ENCODE measurements around the gene PUM2.

Gene PUM2, protein sequence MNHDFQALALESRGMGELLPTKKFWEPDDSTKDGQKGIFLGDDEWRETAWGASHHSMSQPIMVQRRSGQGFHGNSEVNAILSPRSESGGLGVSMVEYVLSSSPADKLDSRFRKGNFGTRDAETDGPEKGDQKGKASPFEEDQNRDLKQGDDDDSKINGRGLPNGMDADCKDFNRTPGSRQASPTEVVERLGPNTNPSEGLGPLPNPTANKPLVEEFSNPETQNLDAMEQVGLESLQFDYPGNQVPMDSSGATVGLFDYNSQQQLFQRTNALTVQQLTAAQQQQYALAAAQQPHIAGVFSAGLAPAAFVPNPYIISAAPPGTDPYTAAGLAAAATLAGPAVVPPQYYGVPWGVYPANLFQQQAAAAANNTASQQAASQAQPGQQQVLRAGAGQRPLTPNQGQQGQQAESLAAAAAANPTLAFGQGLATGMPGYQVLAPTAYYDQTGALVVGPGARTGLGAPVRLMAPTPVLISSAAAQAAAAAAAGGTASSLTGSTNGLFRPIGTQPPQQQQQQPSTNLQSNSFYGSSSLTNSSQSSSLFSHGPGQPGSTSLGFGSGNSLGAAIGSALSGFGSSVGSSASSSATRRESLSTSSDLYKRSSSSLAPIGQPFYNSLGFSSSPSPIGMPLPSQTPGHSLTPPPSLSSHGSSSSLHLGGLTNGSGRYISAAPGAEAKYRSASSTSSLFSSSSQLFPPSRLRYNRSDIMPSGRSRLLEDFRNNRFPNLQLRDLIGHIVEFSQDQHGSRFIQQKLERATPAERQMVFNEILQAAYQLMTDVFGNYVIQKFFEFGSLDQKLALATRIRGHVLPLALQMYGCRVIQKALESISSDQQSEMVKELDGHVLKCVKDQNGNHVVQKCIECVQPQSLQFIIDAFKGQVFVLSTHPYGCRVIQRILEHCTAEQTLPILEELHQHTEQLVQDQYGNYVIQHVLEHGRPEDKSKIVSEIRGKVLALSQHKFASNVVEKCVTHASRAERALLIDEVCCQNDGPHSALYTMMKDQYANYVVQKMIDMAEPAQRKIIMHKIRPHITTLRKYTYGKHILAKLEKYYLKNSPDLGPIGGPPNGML

DNA sequence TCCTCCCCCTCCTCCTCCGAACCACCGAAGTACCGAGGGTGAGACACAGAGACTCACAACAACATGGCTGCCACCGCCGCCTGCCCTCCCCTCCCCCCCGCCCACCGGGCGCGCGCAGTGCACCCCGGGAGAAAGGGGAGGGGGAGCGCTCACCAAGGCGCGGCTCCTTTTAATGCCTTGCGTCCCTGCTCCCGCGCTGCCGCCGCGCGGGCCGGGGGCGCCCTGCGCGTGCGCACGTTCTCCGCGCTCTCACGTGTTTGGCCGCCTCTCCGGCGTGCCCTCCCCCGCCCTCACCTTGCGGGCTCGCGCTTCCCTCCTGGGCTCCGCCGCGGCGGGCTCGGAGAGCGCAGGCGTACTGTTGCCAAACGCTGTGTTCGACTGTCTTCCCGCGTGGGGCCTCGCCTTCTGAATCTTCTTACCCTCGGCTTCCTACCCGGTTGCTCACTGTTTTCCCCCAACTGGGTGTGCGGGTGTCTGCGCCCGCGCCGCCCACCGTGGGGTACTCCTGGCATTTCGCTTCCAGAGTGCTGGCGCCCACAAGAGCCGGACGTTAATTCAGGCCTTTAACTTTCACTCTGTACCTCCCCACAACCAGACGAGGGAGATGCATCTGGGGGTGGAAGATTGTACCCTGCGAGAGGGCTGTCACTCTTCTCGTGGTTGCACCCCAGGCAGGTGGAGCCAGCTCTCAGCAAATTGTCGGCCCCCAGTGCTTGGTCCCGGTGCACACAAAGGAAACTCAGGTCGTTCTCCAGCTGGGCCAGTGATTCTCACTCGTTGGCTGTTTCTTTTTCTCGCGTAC lies at the start of gene PUM2:
PUM2 (minus strand) TSS at position 92 of the 802 bp plus-strand sequence. CDS start 23,484 bp downstream, outside the sequence.
- POLR2A ChIA-PET: no interaction called here
- TF ChIP-seq, protein P1, sequence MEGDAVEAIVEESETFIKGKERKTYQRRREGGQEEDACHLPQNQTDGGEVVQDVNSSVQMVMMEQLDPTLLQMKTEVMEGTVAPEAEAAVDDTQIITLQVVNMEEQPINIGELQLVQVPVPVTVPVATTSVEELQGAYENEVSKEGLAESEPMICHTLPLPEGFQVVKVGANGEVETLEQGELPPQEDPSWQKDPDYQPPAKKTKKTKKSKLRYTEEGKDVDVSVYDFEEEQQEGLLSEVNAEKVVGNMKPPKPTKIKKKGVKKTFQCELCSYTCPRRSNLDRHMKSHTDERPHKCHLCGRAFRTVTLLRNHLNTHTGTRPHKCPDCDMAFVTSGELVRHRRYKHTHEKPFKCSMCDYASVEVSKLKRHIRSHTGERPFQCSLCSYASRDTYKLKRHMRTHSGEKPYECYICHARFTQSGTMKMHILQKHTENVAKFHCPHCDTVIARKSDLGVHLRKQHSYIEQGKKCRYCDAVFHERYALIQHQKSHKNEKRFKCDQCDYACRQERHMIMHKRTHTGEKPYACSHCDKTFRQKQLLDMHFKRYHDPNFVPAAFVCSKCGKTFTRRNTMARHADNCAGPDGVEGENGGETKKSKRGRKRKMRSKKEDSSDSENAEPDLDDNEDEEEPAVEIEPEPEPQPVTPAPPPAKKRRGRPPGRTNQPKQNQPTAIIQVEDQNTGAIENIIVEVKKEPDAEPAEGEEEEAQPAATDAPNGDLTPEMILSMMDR (IDR thresholded peaks at IDR 0.05; ENCODE audit: insufficient read depth, low read length, missing control alignments): no peak
- CTCF ChIA-PET: interaction anchor here (1.3 to 3.0 kb wide), 2 partner anchors 25 to 36 kb away, joined by 3 to 10 read pairs; no protein-coding TSS in a partner anchor
- DNase-seq (ENCODE audit: low read depth, low spot score): peak; percentile 33
- H3K4me3 ChIP-seq (ENCODE audit: low read depth, low read length): peak within 1 kb of the TSS; percentile 81

DNA sequence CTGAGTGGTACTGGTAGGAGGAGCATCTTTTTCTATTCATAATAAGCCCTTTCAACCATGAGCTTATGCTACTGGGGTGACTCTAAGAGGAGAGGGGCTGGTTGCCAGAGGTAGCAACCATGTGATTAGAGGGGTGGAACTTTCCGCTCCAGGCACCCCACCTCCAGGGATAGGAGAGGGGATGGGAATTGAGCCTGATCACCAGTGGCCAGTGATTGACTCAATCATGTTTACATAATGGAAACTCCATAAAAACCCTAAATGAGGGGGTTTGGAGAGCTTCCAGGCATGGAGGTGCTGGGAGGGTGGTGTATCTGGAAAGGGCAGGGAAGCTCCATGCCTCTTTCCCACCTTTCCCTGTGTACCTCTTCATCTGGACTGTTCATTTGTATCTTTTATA lies 49.7 kb upstream of the PUM2 start:
- ChIA-PET CTCF (interaction anchor here (1.0 to 18.7 kb wide), 5 partner anchors 13 to 241 kb away, joined by 3 to 335 read pairs (median 7); no protein-coding TSS in a partner anchor), POLR2A (no interaction called here)
- TF ChIP-seq, protein P1 (IDR thresholded peaks at IDR 0.05; ENCODE audit: insufficient read depth, low read length, missing control alignments): no peak
- no peak overlapping the region for H3K4me3 ChIP-seq (ENCODE audit: low read depth, low read length)
- no peak for DNase-seq (ENCODE audit: low read depth, low spot score)

DNA sequence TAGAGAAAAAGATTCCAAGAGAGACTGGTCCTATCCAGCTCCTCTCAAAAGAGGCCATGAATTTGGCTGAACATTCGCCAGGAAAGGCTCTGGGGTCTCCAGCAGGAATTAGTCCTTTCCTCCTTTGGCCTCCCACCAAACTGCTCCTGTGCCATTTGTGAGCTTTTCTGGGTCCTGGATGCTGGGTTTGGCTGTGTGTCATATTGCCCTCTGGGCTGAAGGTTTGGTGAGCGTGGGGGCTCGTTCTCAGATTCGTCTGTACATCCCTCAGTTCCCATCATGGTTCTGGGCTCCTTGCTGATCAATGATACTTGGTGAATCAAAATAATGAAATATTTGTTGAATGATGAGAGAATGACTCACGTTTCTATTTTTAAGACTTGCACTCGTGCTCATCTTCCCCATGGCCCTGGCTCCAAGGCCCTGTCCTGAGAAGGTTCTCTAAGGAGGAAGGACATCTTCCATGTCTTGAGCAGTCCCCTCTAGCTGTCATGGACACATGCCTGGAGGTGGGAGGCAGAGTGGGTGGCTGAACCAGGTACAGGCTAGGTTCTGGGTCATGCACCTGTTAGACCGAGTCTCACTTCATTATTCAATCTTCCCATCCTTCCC lies 48.4 kb upstream of the PUM2 start:
- no peak overlapping the region for H3K4me3 ChIP-seq (ENCODE audit: low read depth, low read length)
- no peak for DNase-seq (ENCODE audit: low read depth, low spot score)
- ChIA-PET CTCF (interaction anchor here (0.8 to 18.7 kb wide), 7 partner anchors 12 to 243 kb away, joined by 3 to 335 read pairs (median 7); no protein-coding TSS in a partner anchor), POLR2A (no interaction called here)
- TF ChIP-seq, protein P1 (IDR thresholded peaks at IDR 0.05; ENCODE audit: insufficient read depth, low read length, missing control alignments): no peak

DNA sequence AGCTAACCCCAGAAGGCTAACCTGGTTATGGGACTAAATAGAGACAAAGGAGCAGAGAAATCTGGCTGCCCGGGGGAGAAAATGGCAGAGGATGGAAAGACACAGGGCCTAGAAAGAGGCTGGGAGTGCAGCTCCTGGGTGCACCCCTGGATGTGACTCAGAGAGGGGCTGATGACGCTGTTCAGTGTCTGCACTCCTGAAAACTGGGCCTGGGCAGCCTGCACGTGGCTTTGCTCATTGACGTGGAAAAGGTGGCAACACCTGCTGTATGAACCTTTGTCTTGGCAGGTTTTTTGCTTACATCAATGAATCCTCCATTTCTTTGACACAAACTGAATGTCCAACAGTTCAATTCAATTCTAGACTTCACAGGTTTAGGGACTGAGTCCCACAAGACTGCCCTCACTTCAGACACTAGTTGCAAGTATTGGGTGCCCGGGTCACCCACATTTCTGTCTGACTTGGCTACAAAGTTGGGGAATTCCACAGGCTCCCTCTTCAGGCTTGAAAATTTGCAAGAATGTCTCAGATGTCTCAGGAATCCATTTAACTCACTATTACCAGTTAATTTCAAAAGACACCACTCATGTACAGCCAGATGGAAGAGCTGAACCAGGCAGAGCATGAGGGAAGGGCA lies 47.3 kb upstream of the PUM2 start:
- TF ChIP-seq, protein P1 (IDR thresholded peaks at IDR 0.05; ENCODE audit: insufficient read depth, low read length, missing control alignments): no peak
- ChIA-PET POLR2A (no interaction called here), CTCF (interaction anchor here (0.8 to 18.7 kb wide), 10 partner anchors 7 to 253 kb away, joined by 3 to 335 read pairs (median 6); partner anchors contain the start of gene HS1BP3)
- DNase-seq (ENCODE audit: low read depth, low spot score): no peak
- H3K4me3 ChIP-seq (ENCODE audit: low read depth, low read length): no peak overlapping the region

DNA sequence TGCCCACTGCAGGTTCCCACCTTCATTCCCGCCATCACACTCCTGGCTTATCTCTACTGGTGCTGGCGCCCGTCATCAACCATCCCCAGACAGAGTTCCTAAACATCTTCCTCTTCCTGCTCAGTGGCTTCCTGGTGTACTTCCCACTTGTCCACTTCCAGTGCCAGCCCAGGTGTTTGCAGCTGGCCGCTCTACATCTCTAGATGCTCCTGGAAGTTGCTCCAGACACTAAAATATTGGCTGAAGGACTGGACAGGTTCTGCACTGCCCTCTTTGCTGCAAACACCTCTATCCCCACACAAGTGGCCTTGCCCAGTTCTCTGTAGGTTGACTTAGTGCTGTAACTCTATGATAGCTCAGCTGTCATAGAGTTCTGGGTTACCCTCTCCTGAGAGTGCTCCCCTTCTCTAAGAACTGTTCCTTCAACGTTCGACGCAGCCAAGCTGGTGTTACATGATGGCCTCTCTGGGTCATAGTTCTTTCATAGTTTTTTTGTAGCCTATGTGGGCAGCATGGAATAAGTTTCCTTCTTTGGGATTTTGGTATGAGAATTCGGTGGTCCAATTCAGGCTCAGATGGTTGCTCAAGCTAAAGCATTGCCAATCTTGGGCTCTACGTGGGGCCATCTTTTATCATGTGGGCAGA lies 45.8 kb upstream of the PUM2 start:
- no peak overlapping the region for H3K4me3 ChIP-seq (ENCODE audit: low read depth, low read length)

More for the DNA sequence above, 45.8 kb upstream of the PUM2 start:
- TF ChIP-seq, protein P1 (IDR thresholded peaks at IDR 0.05; ENCODE audit: insufficient read depth, low read length, missing control alignments): no peak
- POLR2A ChIA-PET: no interaction called here
- DNase-seq (ENCODE audit: low read depth, low spot score): no peak
- CTCF ChIA-PET: interaction anchor here (0.8 to 18.7 kb wide), 13 partner anchors 9 to 254 kb away, joined by 3 to 335 read pairs (median 6); partner anchors contain the start of gene HS1BP3
